WTC11 (cell line): ENCODE results near the gene BARX2.

Experiments used
- CBFB ChIP-seq: sonication (generic); formaldehyde crosslinking; IDR thresholded peaks from 2 replicates; pipeline ENCODE4 v1.8.1; 2022; ENCODE audit warnings: mild to moderate bottlenecking, low read depth, missing genetic modification reagents
- NFYB ChIP-seq: sonication (generic); formaldehyde crosslinking; conservative IDR thresholded peaks from 2 replicates; pipeline ENCODE4 v1.8.0; 2022; ENCODE audit warnings: low read depth, missing genetic modification reagents
- NR2C2 ChIP-seq: sonication (generic); formaldehyde crosslinking; IDR thresholded peaks from 2 replicates; pipeline ENCODE4 v1.8.0; 2022; ENCODE audit warnings: mild to moderate bottlenecking, missing genetic modification reagents
- PRRX2 ChIP-seq: fragments of 250-450 bp; sonication (Bioruptor Pico); IDR thresholded peaks from 2 replicates; pipeline ENCODE4 v1.8.0; 2021; ENCODE audit warnings: mild to moderate bottlenecking
- RORB ChIP-seq: fragments of 250-450 bp; sonication (Bioruptor Pico); IDR thresholded peaks from 2 replicates; pipeline ENCODE4 v1.9.0; 2021; ENCODE audit warnings: mild to moderate bottlenecking
- TCF7 ChIP-seq: sonication (generic); formaldehyde crosslinking; IDR thresholded peaks from 2 replicates; pipeline ENCODE4 v1.8.0; 2022; ENCODE audit warnings: mild to moderate bottlenecking, low read depth, missing genetic modification reagents, moderate library complexity
- TEAD1 ChIP-seq: sonication (generic); formaldehyde crosslinking; IDR thresholded peaks from 2 replicates; pipeline ENCODE4 v1.8.0; 2022; ENCODE audit warnings: mild to moderate bottlenecking, missing genetic modification reagents
- ZNF416 ChIP-seq: fragments of 250-450 bp; sonication (Bioruptor Pico); IDR thresholded peaks from 2 replicates; pipeline ENCODE4 v1.9.0; 2021; ENCODE audit warnings: mild to moderate bottlenecking, inconsistent platforms
- TF ChIP-seq, protein P1 (sequence below): fragments of 200-600 bp; IDR thresholded peaks from 2 replicates; pipeline ENCODE4 v1.8.0; 2022; ENCODE audit warnings: antibody characterized with exemption
- TF ChIP-seq, protein P2 (sequence below): sonication (generic); formaldehyde crosslinking; IDR thresholded peaks from 2 replicates; pipeline ENCODE4 v1.8.1; 2023; ENCODE audit warnings: mild to moderate bottlenecking, missing genetic modification reagents, borderline replicate concordance
- TF ChIP-seq, protein P3 (sequence below): sonication (generic); formaldehyde crosslinking; IDR thresholded peaks from 2 replicates; pipeline ENCODE4 v1.8.0; 2022; ENCODE audit warnings: mild to moderate bottlenecking, missing genetic modification reagents
- TF ChIP-seq, protein P4 (sequence below): sonication (generic); formaldehyde crosslinking; IDR thresholded peaks from 2 replicates; pipeline ENCODE4 v1.8.1; 2022; ENCODE audit warnings: mild to moderate bottlenecking, missing genetic modification reagents, moderate library complexity, borderline replicate concordance
- TF ChIP-seq, protein P5 (sequence below): sonication (generic); formaldehyde crosslinking; IDR thresholded peaks from 2 replicates; pipeline ENCODE4 v1.8.1; 2023; ENCODE audit warnings: mild to moderate bottlenecking, missing genetic modification reagents, moderate library complexity
- TF ChIP-seq, protein P6 (sequence below): fragments of 250-450 bp; sonication (Bioruptor Pico); IDR thresholded peaks from 2 replicates; pipeline ENCODE4 v2.1.2; 2022; ENCODE audit warnings: mild to moderate bottlenecking, moderate library complexity

DNA sequence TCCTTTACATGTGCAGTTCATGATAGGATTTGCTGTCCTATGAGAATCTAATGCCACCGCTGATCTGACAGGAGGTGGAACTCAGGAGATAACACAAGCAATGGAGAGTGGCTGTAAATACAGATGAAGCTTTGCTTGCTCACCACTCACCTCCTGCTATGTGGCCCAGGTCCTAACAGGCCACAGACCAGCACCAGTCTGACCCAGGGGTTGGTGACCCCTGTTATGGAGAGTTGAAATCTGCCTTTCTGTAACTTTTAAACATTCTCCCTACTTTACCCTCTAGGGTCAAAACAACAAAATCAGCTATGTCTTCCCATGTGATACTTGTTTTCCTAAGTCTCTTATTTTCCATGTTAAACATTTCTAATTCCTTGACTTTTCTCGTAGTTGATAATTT is 48.7 kb upstream of the BARX2 start:
- TF ChIP-seq, protein P1, sequence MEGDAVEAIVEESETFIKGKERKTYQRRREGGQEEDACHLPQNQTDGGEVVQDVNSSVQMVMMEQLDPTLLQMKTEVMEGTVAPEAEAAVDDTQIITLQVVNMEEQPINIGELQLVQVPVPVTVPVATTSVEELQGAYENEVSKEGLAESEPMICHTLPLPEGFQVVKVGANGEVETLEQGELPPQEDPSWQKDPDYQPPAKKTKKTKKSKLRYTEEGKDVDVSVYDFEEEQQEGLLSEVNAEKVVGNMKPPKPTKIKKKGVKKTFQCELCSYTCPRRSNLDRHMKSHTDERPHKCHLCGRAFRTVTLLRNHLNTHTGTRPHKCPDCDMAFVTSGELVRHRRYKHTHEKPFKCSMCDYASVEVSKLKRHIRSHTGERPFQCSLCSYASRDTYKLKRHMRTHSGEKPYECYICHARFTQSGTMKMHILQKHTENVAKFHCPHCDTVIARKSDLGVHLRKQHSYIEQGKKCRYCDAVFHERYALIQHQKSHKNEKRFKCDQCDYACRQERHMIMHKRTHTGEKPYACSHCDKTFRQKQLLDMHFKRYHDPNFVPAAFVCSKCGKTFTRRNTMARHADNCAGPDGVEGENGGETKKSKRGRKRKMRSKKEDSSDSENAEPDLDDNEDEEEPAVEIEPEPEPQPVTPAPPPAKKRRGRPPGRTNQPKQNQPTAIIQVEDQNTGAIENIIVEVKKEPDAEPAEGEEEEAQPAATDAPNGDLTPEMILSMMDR, result no peak
- TF ChIP-seq CBFB (CRISPR knock-in tag) (no peak), PRRX2 (CRISPR knock-in tag) (no peak), NR2C2 (CRISPR knock-in tag) (no peak), ZNF416 (CRISPR knock-in tag) (no peak), NFYB (CRISPR knock-in tag) (no peak), TEAD1 (CRISPR knock-in tag) (no peak), TCF7 (CRISPR knock-in tag) (no peak), RORB (CRISPR knock-in tag) (no peak)
- TF ChIP-seq, protein P2, sequence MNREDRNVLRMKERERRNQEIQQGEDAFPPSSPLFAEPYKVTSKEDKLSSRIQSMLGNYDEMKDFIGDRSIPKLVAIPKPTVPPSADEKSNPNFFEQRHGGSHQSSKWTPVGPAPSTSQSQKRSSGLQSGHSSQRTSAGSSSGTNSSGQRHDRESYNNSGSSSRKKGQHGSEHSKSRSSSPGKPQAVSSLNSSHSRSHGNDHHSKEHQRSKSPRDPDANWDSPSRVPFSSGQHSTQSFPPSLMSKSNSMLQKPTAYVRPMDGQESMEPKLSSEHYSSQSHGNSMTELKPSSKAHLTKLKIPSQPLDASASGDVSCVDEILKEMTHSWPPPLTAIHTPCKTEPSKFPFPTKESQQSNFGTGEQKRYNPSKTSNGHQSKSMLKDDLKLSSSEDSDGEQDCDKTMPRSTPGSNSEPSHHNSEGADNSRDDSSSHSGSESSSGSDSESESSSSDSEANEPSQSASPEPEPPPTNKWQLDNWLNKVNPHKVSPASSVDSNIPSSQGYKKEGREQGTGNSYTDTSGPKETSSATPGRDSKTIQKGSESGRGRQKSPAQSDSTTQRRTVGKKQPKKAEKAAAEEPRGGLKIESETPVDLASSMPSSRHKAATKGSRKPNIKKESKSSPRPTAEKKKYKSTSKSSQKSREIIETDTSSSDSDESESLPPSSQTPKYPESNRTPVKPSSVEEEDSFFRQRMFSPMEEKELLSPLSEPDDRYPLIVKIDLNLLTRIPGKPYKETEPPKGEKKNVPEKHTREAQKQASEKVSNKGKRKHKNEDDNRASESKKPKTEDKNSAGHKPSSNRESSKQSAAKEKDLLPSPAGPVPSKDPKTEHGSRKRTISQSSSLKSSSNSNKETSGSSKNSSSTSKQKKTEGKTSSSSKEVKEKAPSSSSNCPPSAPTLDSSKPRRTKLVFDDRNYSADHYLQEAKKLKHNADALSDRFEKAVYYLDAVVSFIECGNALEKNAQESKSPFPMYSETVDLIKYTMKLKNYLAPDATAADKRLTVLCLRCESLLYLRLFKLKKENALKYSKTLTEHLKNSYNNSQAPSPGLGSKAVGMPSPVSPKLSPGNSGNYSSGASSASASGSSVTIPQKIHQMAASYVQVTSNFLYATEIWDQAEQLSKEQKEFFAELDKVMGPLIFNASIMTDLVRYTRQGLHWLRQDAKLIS (CRISPR knock-in tag), result no peak
- TF ChIP-seq, protein P3, sequence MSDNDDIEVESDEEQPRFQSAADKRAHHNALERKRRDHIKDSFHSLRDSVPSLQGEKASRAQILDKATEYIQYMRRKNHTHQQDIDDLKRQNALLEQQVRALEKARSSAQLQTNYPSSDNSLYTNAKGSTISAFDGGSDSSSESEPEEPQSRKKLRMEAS, result no peak
- TF ChIP-seq, protein P4, sequence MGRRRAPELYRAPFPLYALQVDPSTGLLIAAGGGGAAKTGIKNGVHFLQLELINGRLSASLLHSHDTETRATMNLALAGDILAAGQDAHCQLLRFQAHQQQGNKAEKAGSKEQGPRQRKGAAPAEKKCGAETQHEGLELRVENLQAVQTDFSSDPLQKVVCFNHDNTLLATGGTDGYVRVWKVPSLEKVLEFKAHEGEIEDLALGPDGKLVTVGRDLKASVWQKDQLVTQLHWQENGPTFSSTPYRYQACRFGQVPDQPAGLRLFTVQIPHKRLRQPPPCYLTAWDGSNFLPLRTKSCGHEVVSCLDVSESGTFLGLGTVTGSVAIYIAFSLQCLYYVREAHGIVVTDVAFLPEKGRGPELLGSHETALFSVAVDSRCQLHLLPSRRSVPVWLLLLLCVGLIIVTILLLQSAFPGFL (CRISPR knock-in tag), result no peak
- TF ChIP-seq, protein P5, sequence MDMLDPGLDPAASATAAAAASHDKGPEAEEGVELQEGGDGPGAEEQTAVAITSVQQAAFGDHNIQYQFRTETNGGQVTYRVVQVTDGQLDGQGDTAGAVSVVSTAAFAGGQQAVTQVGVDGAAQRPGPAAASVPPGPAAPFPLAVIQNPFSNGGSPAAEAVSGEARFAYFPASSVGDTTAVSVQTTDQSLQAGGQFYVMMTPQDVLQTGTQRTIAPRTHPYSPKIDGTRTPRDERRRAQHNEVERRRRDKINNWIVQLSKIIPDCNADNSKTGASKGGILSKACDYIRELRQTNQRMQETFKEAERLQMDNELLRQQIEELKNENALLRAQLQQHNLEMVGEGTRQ, result no peak
- TF ChIP-seq, protein P6, sequence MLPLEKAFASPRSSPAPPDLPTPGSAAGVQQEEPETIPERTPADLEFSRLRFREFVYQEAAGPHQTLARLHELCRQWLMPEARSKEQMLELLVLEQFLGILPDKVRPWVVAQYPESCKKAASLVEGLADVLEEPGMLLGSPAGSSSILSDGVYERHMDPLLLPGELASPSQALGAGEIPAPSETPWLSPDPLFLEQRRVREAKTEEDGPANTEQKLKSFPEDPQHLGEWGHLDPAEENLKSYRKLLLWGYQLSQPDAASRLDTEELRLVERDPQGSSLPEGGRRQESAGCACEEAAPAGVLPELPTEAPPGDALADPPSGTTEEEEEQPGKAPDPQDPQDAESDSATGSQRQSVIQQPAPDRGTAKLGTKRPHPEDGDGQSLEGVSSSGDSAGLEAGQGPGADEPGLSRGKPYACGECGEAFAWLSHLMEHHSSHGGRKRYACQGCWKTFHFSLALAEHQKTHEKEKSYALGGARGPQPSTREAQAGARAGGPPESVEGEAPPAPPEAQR (CRISPR knock-in tag), result no peak
